Esophagus (tissue), 2 donors: ENCODE measurements around the gene UBE2E1. TPM values are rescaled to one million over a fixed set of nuclear protein-coding genes. Genes with fewer than 3 reads are reported as not detected.
"Not testable (repeated sequence)": the region's sequence is repeated elsewhere in the genome, so short reads cannot be mapped to it uniquely, and the experiment has no call there.

Experiments
- H3K27ac ChIP-seq, 2 donors: one replicate each; pipeline ENCODE4 v1.5.1; 2013; ENCODE audit warnings: low read depth in 2 of 2, mild to moderate bottlenecking in 2 of 2, inconsistent platforms in 1 of 2, low read length in 1 of 2, moderate library complexity in 1 of 2
- H3K27me3 ChIP-seq, 2 donors: one replicate each; pipeline ENCODE4 v1.6.1; 2013; ENCODE audit warnings: low read length in 2 of 2, control low read depth in 1 of 2, mild to moderate bottlenecking in 1 of 2; ENCODE audit not compliant: insufficient read depth in 2 of 2, control insufficient read depth in 1 of 2
- H3K36me3 ChIP-seq, 2 donors: one replicate each; pipeline ENCODE4 v1.6.1; 2013; ENCODE audit warnings: low read length in 1 of 2; ENCODE audit not compliant: control insufficient read depth in 2 of 2, insufficient read depth in 2 of 2
- H3K4me1 ChIP-seq, 2 donors: one replicate each; pipeline ENCODE4 v1.6.1; 2013; ENCODE audit warnings: low read length in 1 of 2; ENCODE audit not compliant: control insufficient read depth in 2 of 2, insufficient read depth in 2 of 2
- H3K4me3 ChIP-seq, 2 donors: one replicate each; pipeline ENCODE4 v1.5.1; 2013; ENCODE audit warnings: low read length in 2 of 2, mild to moderate bottlenecking in 2 of 2, low read depth in 1 of 2, moderate library complexity in 1 of 2
- H3K9me3 ChIP-seq, 2 donors: one replicate each; pipeline ENCODE4 v1.6.1; 2013; ENCODE audit warnings: mild to moderate bottlenecking in 2 of 2, low read depth in 1 of 2, low read length in 1 of 2, moderate library complexity in 1 of 2; ENCODE audit not compliant: control insufficient read depth in 2 of 2, insufficient read depth in 1 of 2
- WGBS, 2 donors: extraction: QIAGEN DNeasy Blood & Tissue Kit; methylation state at CpG; one replicate each; pipeline ENCODE4 v1.1.7; 2013; 5-methylcytosine and 5-hydroxymethylcytosine counted together
- polyA plus RNA-seq, 2 donors: library from polyadenylated mRNA; stranded (reverse); fragments of 200-250 nt; gene quantifications; one replicate each; pipeline ENCODE4 v1.2.3, GENCODE V29; 2013
- donor health status: healthy with polysubstance abuse.
- donor health status: Bipolar disorder and iron deficiency.

The UBE2E1 gene
- polyA plus RNA-seq, 2 donors: 86.1 to 102 TPM

- Histone ChIP-seq H3K27ac (no peak overlapping the region), H3K4me1 (no peaks in the 10 kb centered on the region), H3K27me3 (no peaks in the 10 kb centered on the region), H3K36me3 (peaks cover 0 to 4% of the 10 kb centered on the region in 2 donors), H3K9me3 (no peaks in the 10 kb centered on the region), H3K4me3 (no peak overlapping the region)
- 96% methylated on average over 4 of the region's 4 CpGs for WGBS, 2 donors
Observed at GRCh38 chr3:23895181-23895580, 89.4 kb downstream of the UBE2E1 start.

GRCh38 chr3:23900744-23901143 is 95.0 kb downstream of the UBE2E1 start:
- no peaks in the 10 kb centered on the region for H3K4me1 ChIP-seq
- peaks cover 0 to 4% of the 10 kb centered on the region in 2 donors for H3K36me3 ChIP-seq
- H3K4me3 ChIP-seq: no peak overlapping the region
- no peak overlapping the region for H3K27ac ChIP-seq
- H3K9me3 ChIP-seq: no peaks in the 10 kb centered on the region
- H3K27me3 ChIP-seq: no peaks in the 10 kb centered on the region
- 59 to 64% methylated on average over 6 of the region's 6 CpGs for WGBS, 2 donors

GRCh38 chr3:23904545-23904944 is 98.8 kb downstream of the UBE2E1 start:
- H3K27me3 ChIP-seq: no peaks in the 10 kb centered on the region
- H3K27ac ChIP-seq: no peak overlapping the region
- H3K4me3 ChIP-seq: no peak overlapping the region
- H3K9me3 ChIP-seq: no peaks in the 10 kb centered on the region
- H3K36me3 ChIP-seq: peaks cover 0 to 2% of the 10 kb centered on the region in 2 donors
- H3K4me1 ChIP-seq: no peaks in the 10 kb centered on the region

- peaks cover 0 to 2% of the 10 kb centered on the region in 2 donors for H3K36me3 ChIP-seq
- H3K27ac ChIP-seq: no peak overlapping the region
- WGBS, 2 donors: 90 to 94% methylated on average over 7 of the region's 7 CpGs
- no peaks in the 10 kb centered on the region for H3K27me3 ChIP-seq
- no peaks in the 10 kb centered on the region for H3K4me1 ChIP-seq
- H3K4me3 ChIP-seq: no peak overlapping the region
- no peaks in the 10 kb centered on the region for H3K9me3 ChIP-seq
Observed at GRCh38 chr3:23909341-23909740, 103.6 kb downstream of the UBE2E1 start.

- 92 to 93% methylated on average over 2 of the region's 2 CpGs for WGBS, 2 donors
- Histone ChIP-seq H3K27me3 (no peaks in the 10 kb centered on the region), H3K9me3 (no peaks in the 10 kb centered on the region), H3K4me3 (no peak overlapping the region), H3K27ac (no peak overlapping the region), H3K4me1 (no peaks in the 10 kb centered on the region), H3K36me3 (peaks cover 0 to 2% of the 10 kb centered on the region in 2 donors)
Observed at GRCh38 chr3:23911397-23911796, 105.6 kb downstream of the UBE2E1 start.

- H3K27ac ChIP-seq, H3K27me3 ChIP-seq, H3K36me3 ChIP-seq, H3K9me3 ChIP-seq, H3K4me1 ChIP-seq, H3K4me3 ChIP-seq: not testable (repeated sequence)
- 80 to 88% methylated on average over 3 of the region's 3 CpGs for WGBS, 2 donors
Observed at GRCh38 chr3:23912335-23912734, 106.6 kb downstream of the UBE2E1 start.

GRCh38 chr3:23913182-23913581 is 107.4 kb downstream of the UBE2E1 start:
- no peak overlapping the region for H3K4me3 ChIP-seq
- peaks cover 0 to 4% of the 10 kb centered on the region in 2 donors for H3K36me3 ChIP-seq
- H3K9me3 ChIP-seq: no peaks in the 10 kb centered on the region
- WGBS, 2 donors: 78 to 81% methylated on average over 1 of the region's 1 CpG
- H3K27ac ChIP-seq: no peak overlapping the region
- H3K4me1 ChIP-seq: no peaks in the 10 kb centered on the region
- H3K27me3 ChIP-seq: no peaks in the 10 kb centered on the region

GRCh38 chr3:23913873-23914743 is 108.4 kb downstream of the UBE2E1 start:
- no peaks in the 10 kb centered on the region for H3K4me1 ChIP-seq
- H3K4me3 ChIP-seq: no peak overlapping the region
- H3K36me3 ChIP-seq: peaks cover 0 to 4% of the 10 kb centered on the region in 2 donors
- no peaks in the 10 kb centered on the region for H3K27me3 ChIP-seq
- H3K27ac ChIP-seq: no peak overlapping the region
- WGBS, 2 donors: 63 to 76% methylated on average over 3 of the region's 3 CpGs
- no peaks in the 10 kb centered on the region for H3K9me3 ChIP-seq

GRCh38 chr3:23915537-23916108 is 109.9 kb downstream of the UBE2E1 start:
- peak overlapping the region in 1 of 2 donors; percentile 97 for H3K4me3 ChIP-seq
- no peaks in the 10 kb centered on the region for H3K9me3 ChIP-seq
- H3K4me1 ChIP-seq: no peaks in the 10 kb centered on the region
- H3K36me3 ChIP-seq: peaks cover 2 to 4% of the 10 kb centered on the region in 2 donors
- 53 to 66% methylated on average over 7 of the region's 7 CpGs for WGBS, 2 donors
- H3K27me3 ChIP-seq: no peaks in the 10 kb centered on the region
- H3K27ac ChIP-seq: no peak overlapping the region
